HEK293 (cell line): Measurements from ENCODE around the gene PAPSS1.

Experiments
- MEIS1 ChIP-seq: sonication (generic); formaldehyde crosslinking; IDR thresholded peaks from 2 replicates; pipeline ENCODE4 v1.8.1; 2022; ENCODE audit warnings: missing genetic modification reagents, mild to moderate bottlenecking, borderline replicate concordance
- RBAK ChIP-seq: fragments of 450-650 bp; formaldehyde crosslinking; IDR thresholded peaks from 2 replicates; pipeline ENCODE4 v1.5.1; 2016; ENCODE audit warnings: missing biosample characterization, missing genetic modification characterization
- SP7 ChIP-seq: fragments of 450-650 bp; formaldehyde crosslinking; IDR thresholded peaks from 2 replicates; pipeline ENCODE4 v1.5.1; 2016; ENCODE audit warnings: missing biosample characterization, missing genetic modification characterization
- TRIM28 ChIP-seq: IDR thresholded peaks from 2 replicates; pipeline ENCODE4 v1.6.1; 2011; ENCODE audit warnings: low read length, control low read depth, borderline replicate concordance
- ZNF24 ChIP-seq: fragments of 450-650 bp; formaldehyde crosslinking; IDR thresholded peaks from 2 replicates; pipeline ENCODE4 v1.5.1; 2016; ENCODE audit warnings: missing biosample characterization, missing genetic modification characterization
- ZNF404 ChIP-seq: fragments of 450-650 bp; formaldehyde crosslinking; IDR thresholded peaks from 2 replicates; pipeline ENCODE4 v1.5.1; 2017; ENCODE audit warnings: missing biosample characterization, missing genetic modification characterization
- ZNF514 ChIP-seq: fragments of 450-650 bp; formaldehyde crosslinking; IDR thresholded peaks from 2 replicates; pipeline ENCODE4 v1.5.1; 2016; ENCODE audit warnings: missing biosample characterization, missing genetic modification characterization
- ZNF664 ChIP-seq: fragments of 450-650 bp; formaldehyde crosslinking; IDR thresholded peaks from 2 replicates; pipeline ENCODE4 v1.5.1; 2016; ENCODE audit warnings: missing biosample characterization, missing genetic modification characterization
- TF ChIP-seq, protein P1 (sequence below): sonication (generic); formaldehyde crosslinking; IDR thresholded peaks from 2 replicates; pipeline ENCODE4 v1.8.1; 2022; ENCODE audit warnings: mild to moderate bottlenecking, moderate library complexity, missing genetic modification reagents
- TF ChIP-seq, protein P2 (sequence below): fragments of 450-650 bp; formaldehyde crosslinking; IDR thresholded peaks from 2 replicates; pipeline ENCODE4 v1.5.1; 2016; ENCODE audit warnings: missing biosample characterization, missing genetic modification characterization, low read depth
- TF ChIP-seq, protein P3 (sequence below): fragments of 450-650 bp; formaldehyde crosslinking; IDR thresholded peaks from 2 replicates; pipeline ENCODE4 v1.5.1; 2016; ENCODE audit warnings: missing biosample characterization, missing genetic modification characterization, low read depth

DNA sequence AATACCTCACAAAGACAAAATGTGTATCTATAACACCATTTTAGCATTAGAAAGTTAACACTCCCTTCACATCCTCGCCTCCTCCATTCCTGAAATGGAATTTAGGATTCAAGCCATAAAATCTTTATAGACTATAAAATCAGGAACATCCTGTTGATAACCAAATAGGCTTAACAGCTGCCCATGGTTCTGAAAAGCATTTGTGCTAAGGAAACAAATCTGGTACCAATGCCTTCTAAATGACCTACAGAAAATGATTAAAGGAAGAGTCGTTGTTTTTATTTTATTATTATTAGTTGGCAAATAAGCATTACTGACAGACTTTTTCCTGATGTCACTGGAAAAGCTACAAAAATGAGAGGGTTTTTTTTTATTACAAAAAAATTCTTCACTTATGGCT, 79.8 kb downstream of the PAPSS1 start:
- no peak for TF ChIP-seq ZNF24
- no peak for TF ChIP-seq RBAK (tag by site-specific recombination)
- TF ChIP-seq ZNF404, result no peak
- TF ChIP-seq, protein P1, sequence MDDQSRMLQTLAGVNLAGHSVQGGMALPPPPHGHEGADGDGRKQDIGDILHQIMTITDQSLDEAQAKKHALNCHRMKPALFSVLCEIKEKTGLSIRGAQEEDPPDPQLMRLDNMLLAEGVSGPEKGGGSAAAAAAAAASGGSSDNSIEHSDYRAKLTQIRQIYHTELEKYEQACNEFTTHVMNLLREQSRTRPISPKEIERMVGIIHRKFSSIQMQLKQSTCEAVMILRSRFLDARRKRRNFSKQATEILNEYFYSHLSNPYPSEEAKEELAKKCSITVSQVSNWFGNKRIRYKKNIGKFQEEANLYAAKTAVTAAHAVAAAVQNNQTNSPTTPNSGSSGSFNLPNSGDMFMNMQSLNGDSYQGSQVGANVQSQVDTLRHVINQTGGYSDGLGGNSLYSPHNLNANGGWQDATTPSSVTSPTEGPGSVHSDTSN (CRISPR knock-in tag), result no peak
- no peak for TF ChIP-seq ZNF514
- no peak for TF ChIP-seq MEIS1 (CRISPR knock-in tag)
- no peak for TF ChIP-seq SP7 (tag by site-specific recombination)
- no peak for TF ChIP-seq ZNF664 (tag by site-specific recombination)
- TF ChIP-seq, protein P2, sequence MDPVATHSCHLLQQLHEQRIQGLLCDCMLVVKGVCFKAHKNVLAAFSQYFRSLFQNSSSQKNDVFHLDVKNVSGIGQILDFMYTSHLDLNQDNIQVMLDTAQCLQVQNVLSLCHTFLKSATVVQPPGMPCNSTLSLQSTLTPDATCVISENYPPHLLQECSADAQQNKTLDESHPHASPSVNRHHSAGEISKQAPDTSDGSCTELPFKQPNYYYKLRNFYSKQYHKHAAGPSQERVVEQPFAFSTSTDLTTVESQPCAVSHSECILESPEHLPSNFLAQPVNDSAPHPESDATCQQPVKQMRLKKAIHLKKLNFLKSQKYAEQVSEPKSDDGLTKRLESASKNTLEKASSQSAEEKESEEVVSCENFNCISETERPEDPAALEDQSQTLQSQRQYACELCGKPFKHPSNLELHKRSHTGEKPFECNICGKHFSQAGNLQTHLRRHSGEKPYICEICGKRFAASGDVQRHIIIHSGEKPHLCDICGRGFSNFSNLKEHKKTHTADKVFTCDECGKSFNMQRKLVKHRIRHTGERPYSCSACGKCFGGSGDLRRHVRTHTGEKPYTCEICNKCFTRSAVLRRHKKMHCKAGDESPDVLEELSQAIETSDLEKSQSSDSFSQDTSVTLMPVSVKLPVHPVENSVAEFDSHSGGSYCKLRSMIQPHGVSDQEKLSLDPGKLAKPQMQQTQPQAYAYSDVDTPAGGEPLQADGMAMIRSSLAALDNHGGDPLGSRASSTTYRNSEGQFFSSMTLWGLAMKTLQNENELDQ, result no peak
- no peak for TF ChIP-seq TRIM28
- TF ChIP-seq, protein P3, sequence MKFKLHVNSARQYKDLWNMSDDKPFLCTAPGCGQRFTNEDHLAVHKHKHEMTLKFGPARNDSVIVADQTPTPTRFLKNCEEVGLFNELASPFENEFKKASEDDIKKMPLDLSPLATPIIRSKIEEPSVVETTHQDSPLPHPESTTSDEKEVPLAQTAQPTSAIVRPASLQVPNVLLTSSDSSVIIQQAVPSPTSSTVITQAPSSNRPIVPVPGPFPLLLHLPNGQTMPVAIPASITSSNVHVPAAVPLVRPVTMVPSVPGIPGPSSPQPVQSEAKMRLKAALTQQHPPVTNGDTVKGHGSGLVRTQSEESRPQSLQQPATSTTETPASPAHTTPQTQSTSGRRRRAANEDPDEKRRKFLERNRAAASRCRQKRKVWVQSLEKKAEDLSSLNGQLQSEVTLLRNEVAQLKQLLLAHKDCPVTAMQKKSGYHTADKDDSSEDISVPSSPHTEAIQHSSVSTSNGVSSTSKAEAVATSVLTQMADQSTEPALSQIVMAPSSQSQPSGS (tag by site-specific recombination), result no peak
